GM23248 (cell line): ENCODE results near the gene EID1.

Experiments used
- EZH2 ChIP-seq: fragments of 200-600 bp; sonication (generic); IDR thresholded peaks from 2 replicates; pipeline ENCODE4 v1.6.1; 2018; ENCODE audit warnings: antibody characterized with exemption, mild to moderate bottlenecking; ENCODE audit not compliant: insufficient read depth, poor library complexity, severe bottlenecking
- EZH2phosphoT487 ChIP-seq: fragments of 200-600 bp; sonication (generic); IDR thresholded peaks from 2 replicates; pipeline ENCODE4 v1.6.1; 2018; ENCODE audit warnings: antibody characterized with exemption, moderate library complexity, mild to moderate bottlenecking, low read depth; ENCODE audit not compliant: insufficient read depth

GRCh38 chr15:48832648-48833047 lies 45.3 kb upstream of the EID1 start:
- TF ChIP-seq EZH2phosphoT487 (no peak), EZH2 (no peak)
